ENCODE results near the gene INPP5E. TPM values are rescaled to one million over a fixed set of nuclear protein-coding genes. Genes with fewer than 3 reads are reported as not detected.

INPP5E gene
- total and polyA plus RNA-seq, 2 donors (not counting 1 experiment from before 2014, with no cell fraction given) = 31.0 to 33.1 TPM

DNA sequence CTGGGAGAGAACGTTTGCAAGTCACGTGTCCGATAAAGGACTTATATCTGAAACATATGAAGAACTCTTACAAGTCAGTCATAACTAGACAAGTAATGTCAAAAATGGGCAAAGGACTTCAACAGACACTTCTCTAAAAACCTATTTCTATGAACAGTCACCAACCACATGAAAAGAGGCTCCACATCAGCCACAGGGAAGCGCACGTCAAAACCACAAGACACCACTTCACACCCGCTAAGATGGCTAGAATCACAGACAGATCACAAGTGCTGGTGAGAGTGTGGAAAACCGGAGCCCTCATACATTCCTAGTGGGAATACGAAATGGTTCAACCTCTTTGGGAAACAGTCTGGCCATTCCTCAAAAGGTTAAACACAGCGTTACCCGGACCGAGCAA is 54.6 kb downstream of the INPP5E start:
- no peak overlapping the region for H3K9ac ChIP-seq (ENCODE audit: low read length)
- ATAC-seq (ENCODE audit: low read depth) (no peak), DNase-seq (no peak)
- 80% methylated on average over 6 of the region's 11 CpGs for WGBS (ENCODE audit: insufficient coverage)
- H3K4me1 ChIP-seq (ENCODE audit: control insufficient read depth in 2 of 2, insufficient read depth in 2 of 2, low read length in 2 of 2) = no peaks in the 10 kb centered on the region
- POLR2A ChIA-PET = interaction anchor here (0.7 kb wide), 1 partner anchor 549 kb away, joined by 3 read pairs; no protein-coding TSS in a partner anchor
- H3K79me2 ChIP-seq (ENCODE audit: control insufficient read depth, insufficient read depth, low read length) = no peaks in the 10 kb centered on the region
- no peak overlapping the region for H2AFZ ChIP-seq (ENCODE audit: insufficient read depth, low read depth, low read length, poor library complexity, severe bottlenecking)
- peaks cover 0 to 46% of the 10 kb centered on the region in 2 experiments for H3K36me3 ChIP-seq (replicated peaks in 1 of 2; ENCODE audit: control extremely low read depth in 1 of 2, control insufficient read depth in 1 of 2, extremely low read depth in 1 of 2, insufficient read depth in 2 of 2, low read length in 1 of 2)
- H3K4me1 Mint-ChIP-seq = no peaks in the 10 kb centered on the region
- no peaks in the 10 kb centered on the region for H3K9me3 ChIP-seq (ENCODE audit: control extremely low read depth in 1 of 3, control insufficient read depth in 2 of 3, insufficient read depth in 1 of 3, low read length in 2 of 3)
- no peaks in the 10 kb centered on the region for H3K27me3 Mint-ChIP-seq
- no peak overlapping the region for H3K4me3 ChIP-seq (ENCODE audit: control extremely low read depth in 1 of 5, extremely low read depth in 1 of 5, insufficient read depth in 1 of 5, low read depth in 2 of 5, low read length in 4 of 5)
- no peak for TF ChIP-seq CTCF (IDR thresholded peaks at IDR 0.05)
- no peak for TF ChIP-seq EZH2 (IDR thresholded peaks at IDR 0.05; ENCODE audit: borderline replicate concordance, insufficient read depth, low read depth, low read length, poor library complexity, severe bottlenecking)
- no peak overlapping the region for H3K27ac ChIP-seq (ENCODE audit: low read length in 2 of 2)
- H3K9me3 Mint-ChIP-seq (ENCODE audit: insufficient read depth) = no peaks in the 10 kb centered on the region
- H3K4me2 ChIP-seq (replicated peaks; ENCODE audit: low read depth, low read length, poor library complexity, severe bottlenecking) = no peak overlapping the region
- no peaks in the 10 kb centered on the region for H4K20me1 ChIP-seq (ENCODE audit: control insufficient read depth, insufficient read depth, low read length, poor library complexity, severe bottlenecking)
- intact Hi-C loops (cut with micrococcal nuclease) = no loop called here
- CTCF ChIA-PET = no interaction called here
- no peak overlapping the region for H3K4me3 Mint-ChIP-seq
- H3K27ac Mint-ChIP-seq = no peak overlapping the region
- no peaks in the 10 kb centered on the region for H3K27me3 ChIP-seq (replicated peaks in 1 of 4; ENCODE audit: control extremely low read depth in 1 of 4, control insufficient read depth in 3 of 4, insufficient read depth in 4 of 4, low read length in 3 of 4)

- H3K9me3 Mint-ChIP-seq (ENCODE audit: insufficient read depth) = no peaks in the 10 kb centered on the region
- Histone ChIP-seq H2AFZ (ENCODE audit: insufficient read depth, low read depth, low read length, poor library complexity, severe bottlenecking) (no peak overlapping the region), H3K4me3 (ENCODE audit: control extremely low read depth in 1 of 5, extremely low read depth in 1 of 5, insufficient read depth in 1 of 5, low read depth in 2 of 5, low read length in 4 of 5) (no peak overlapping the region), H3K36me3 (replicated peaks in 1 of 2; ENCODE audit: control extremely low read depth in 1 of 2, control insufficient read depth in 1 of 2, extremely low read depth in 1 of 2, insufficient read depth in 2 of 2, low read length in 1 of 2) (peaks cover 0 to 31% of the 10 kb centered on the region in 2 experiments), H3K4me1 (ENCODE audit: control insufficient read depth in 2 of 2, insufficient read depth in 2 of 2, low read length in 2 of 2) (no peaks in the 10 kb centered on the region), H3K9ac (ENCODE audit: low read length) (no peak overlapping the region), H4K20me1 (ENCODE audit: control insufficient read depth, insufficient read depth, low read length, poor library complexity, severe bottlenecking) (no peaks in the 10 kb centered on the region), H3K27me3 (replicated peaks in 1 of 4; ENCODE audit: control extremely low read depth in 1 of 4, control insufficient read depth in 3 of 4, insufficient read depth in 4 of 4, low read length in 3 of 4) (no peaks in the 10 kb centered on the region), H3K4me2 (replicated peaks; ENCODE audit: low read depth, low read length, poor library complexity, severe bottlenecking) (no peak overlapping the region), H3K79me2 (ENCODE audit: control insufficient read depth, insufficient read depth, low read length) (no peaks in the 10 kb centered on the region), H3K27ac (ENCODE audit: low read length in 2 of 2) (no peak overlapping the region), H3K9me3 (ENCODE audit: control extremely low read depth in 1 of 3, control insufficient read depth in 2 of 3, insufficient read depth in 1 of 3, low read length in 2 of 3) (no peaks in the 10 kb centered on the region)
- ATAC-seq (ENCODE audit: low read depth) (no peak), DNase-seq (no peak)
- no peaks in the 10 kb centered on the region for H3K27me3 Mint-ChIP-seq
- ChIA-PET POLR2A (no interaction called here), CTCF (no interaction called here)
- H3K4me1 Mint-ChIP-seq = no peaks in the 10 kb centered on the region
- intact Hi-C loops (cut with micrococcal nuclease) = no loop called here
- TF ChIP-seq EZH2 (IDR thresholded peaks at IDR 0.05; ENCODE audit: borderline replicate concordance, insufficient read depth, low read depth, low read length, poor library complexity, severe bottlenecking) (no peak), CTCF (IDR thresholded peaks at IDR 0.05) (no peak)
- H3K27ac Mint-ChIP-seq = no peak overlapping the region
- 97% methylated on average over 20 of the region's 20 CpGs for WGBS (ENCODE audit: insufficient coverage)
- no peak overlapping the region for H3K4me3 Mint-ChIP-seq
Measured at GRCh38 chr9:136383436-136383835, 56.2 kb downstream of the INPP5E start.
